GM19043 (cell line): Measurements from ENCODE around the gene APOA4.
A peak's percentile ranks its signal among the peaks of the same experiment; 100 is the strongest.

Source experiments
- ATAC-seq: cut with Tn5 transposase; IDR thresholded peaks from one replicate; pipeline ENCODE4 v1.9.1; 2021; ENCODE audit warnings: low read depth; ENCODE audit not compliant: unreplicated experiment

Gene APOA4

DNA sequence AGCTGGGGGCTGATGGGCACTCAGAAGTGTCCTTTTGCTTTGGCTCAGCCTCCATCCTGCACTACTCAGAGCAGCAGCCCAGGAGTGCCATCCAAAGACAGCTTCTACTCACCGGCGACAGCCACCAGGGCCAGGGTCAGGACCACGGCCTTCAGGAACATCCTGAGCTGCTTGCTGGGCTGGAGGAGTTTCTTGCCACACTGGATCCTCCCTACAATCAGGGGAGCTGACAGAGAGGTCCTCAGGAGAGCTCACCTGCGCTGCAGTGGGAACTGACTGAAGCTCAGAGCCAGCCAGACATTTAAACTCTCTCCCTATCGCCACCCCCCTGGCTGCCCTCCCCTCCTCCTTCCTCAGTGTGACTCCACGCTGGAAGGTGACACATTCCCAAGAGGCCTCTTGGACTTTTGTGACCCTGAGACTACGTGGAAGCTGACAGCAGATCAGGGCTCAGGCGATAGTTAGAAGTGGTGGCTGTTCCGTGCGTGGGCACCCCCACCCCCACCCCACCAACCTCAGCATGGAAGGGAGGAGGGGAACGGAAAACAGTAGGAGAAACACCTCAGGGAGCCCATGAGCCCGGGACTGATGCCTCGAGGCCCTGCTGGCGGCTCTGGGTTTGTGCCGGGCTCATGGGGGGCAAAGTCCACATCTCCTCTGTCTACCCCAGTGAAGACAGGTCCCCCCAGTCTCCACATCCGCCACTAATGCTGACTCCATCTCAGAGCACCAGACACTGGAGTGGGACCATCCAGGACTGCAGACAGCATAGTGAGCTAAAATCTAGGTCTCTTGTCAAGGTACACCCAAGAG, at the start of gene APOA4:
APOA4 (minus strand) TSS at position 274 of the 813 bp plus-strand sequence; CDS start at position 161, 113 bp downstream.
- ATAC-seq, result no peak

DNA sequence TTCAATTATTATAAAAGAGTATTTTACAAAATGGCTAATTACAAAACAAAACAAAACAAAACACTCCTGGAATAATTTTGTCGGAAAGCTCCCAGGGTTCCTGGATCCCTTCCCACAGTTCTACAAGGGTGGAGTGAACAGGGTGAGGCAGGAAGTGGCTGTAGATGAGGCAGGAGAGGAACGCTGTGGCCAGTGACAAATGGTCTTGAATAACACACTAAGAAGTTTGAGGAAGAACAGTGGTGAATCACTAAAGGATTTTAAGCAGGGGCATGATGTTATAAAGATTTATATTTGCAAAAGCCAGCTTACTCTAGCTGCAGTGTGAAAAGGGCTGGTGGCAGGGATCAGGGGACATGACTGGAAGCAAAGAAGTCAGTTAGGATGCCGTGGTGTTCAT, 48.1 kb upstream of the APOA4 start:
- ATAC-seq, result no peak

- ATAC-seq, result no peak
These were observed 47.0 kb upstream of the APOA4 start for GRCh38 chr11:116870054-116870453.

GRCh38 chr11:116869610-116870009, 46.5 kb upstream of the APOA4 start:
- no peak for ATAC-seq

DNA sequence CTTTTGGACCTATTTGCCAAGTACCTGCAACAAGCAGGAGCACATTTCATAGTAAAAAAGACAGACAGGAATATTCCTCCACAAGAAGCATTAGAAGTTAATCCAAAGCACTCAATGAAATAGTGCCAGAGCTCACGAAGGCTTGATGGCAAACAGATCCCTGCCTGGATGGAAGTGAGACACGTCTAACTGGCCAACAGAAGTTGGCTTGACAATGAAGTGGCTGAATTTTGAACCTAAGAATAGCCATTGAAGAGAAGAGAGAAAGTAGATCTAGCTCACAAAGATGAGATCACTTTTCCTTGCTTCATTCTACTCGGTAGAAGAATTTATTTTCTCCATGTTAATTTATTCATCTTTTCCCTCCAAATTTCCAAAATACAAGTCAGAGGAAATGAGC, 45.0 kb upstream of the APOA4 start:
- ATAC-seq, result no peak

GRCh38 chr11:116867619-116868018, 44.5 kb upstream of the APOA4 start:
- ATAC-seq, result no peak

- ATAC-seq, result no peak
These were observed 43.8 kb upstream of the APOA4 start for GRCh38 chr11:116866804-116867455.

GRCh38 chr11:116865696-116866095, 42.6 kb upstream of the APOA4 start:
- no peak for ATAC-seq

DNA sequence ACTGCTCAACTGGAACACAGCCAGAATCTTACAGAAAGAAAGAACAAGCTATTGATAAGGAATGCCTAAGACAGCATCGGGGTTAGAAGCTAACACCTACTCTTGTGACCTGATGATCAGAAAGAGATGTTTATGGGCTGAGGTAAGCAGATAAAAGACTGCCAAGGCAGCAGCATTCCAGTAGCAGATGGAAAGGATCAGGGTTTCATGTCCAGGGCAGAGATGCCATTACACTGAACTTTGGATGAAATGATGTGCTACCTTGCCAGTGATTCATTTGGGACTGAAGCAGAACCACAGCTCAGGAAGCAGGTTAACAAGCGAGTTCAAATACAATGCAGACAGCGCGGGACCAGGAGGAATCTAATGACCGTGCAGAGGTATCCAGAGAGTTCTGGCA, 41.4 kb upstream of the APOA4 start:
- ATAC-seq, result no peak

- ATAC-seq, result no peak
These were observed 39.8 kb upstream of the APOA4 start for GRCh38 chr11:116862951-116863350.

DNA sequence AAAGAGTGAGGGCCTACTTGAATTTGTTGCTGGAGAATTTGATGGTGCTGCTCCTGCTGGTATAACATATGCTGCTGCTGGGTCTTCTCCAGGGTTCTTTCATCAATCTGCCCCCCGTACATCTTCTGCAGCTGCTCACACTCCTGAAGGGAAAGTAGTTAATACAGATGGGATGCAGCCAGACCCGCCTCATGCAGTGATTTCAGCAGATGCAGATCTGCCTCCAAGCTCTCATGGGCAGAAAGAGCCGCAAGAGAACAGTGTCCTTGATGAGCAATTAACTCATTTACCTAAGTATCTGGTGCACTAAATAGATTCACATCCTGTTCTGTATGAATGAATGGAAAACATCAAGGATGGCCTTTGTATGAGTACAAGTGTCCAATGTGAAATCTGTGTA, 39.1 kb upstream of the APOA4 start:
- ATAC-seq, result no peak

DNA sequence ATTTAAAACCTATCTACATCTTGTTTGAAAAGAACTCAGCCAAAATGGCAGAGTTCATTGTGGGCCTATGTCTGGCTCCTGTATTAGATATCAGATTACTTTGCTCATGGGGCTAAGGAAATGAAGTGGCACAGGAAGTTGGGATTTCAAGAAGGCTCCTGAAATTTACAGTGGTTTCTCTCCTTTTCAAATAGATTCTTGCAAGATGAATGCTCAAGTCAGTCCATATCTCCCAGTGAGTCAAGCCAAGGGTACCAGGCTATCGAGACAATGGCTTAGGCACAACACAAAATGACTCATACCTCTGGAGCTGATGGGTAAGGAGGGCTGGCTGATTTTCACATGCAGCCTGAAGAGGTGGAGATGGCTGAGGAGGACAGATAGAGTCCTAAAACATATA, 38.4 kb upstream of the APOA4 start:
- ATAC-seq, result no peak

DNA sequence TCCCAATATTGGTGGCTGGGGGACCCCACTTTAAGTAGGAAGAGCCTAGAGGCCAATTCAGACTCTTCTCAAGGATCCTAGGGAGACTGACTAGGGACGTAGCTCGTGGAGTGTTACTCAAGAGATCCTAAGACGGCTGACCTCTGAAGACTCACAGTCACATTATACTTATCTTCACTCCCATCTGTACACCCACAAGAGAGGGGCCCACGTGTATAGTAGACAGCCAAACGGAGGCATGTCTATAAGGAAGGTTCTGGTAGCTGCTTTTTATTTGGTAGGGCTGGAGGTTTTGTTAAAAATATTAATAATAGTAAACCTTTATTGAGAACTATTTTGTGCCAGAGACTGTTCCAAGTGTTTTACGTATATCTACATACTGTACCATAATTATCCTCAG, 37.2 kb upstream of the APOA4 start:
- ATAC-seq, result no peak

DNA sequence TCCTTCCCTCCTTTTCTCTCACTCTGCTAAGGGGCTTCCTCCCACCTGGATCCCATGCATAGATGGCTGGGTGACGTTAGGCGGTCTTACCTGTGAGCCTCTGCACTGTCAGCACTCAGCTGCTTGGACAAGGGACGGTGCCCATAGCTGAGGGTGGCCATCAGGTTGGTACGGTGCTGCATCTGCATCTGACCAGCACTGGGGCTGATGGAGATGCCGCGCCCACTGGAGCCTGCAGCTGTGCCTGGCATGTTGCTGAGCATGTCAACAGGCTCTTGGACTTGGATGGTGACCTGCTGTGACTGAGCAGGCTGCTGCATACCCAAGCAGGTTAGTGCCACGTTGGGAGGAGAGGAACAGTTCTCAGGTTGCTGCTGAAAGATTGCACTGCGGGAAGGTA, 36.1 kb upstream of the APOA4 start:
- no peak for ATAC-seq

DNA sequence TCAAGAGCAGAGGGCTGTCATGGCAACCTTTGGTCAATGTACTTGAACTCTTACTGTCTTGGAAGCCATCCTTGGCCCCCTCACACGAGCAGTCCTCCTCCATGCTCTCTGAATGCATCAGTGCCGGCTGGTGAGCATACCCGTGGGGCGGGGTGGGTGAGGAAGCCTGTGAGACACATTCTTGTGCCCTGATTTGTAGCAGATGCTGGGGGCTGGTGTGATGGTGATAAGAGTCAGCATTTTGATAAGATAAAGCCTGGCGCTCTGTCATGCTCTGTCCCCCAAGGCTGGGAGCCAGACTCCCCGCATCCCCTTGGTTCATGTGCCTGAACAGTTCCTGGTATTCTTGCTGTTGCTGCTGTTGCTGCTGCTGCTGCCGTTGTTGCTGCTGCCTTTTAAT, 34.8 kb upstream of the APOA4 start:
- no peak for ATAC-seq

- no peak for ATAC-seq
These were observed 34.2 kb upstream of the APOA4 start for GRCh38 chr11:116857316-116857715.

GRCh38 chr11:116856423-116856822, 33.3 kb upstream of the APOA4 start:
- no peak for ATAC-seq

DNA sequence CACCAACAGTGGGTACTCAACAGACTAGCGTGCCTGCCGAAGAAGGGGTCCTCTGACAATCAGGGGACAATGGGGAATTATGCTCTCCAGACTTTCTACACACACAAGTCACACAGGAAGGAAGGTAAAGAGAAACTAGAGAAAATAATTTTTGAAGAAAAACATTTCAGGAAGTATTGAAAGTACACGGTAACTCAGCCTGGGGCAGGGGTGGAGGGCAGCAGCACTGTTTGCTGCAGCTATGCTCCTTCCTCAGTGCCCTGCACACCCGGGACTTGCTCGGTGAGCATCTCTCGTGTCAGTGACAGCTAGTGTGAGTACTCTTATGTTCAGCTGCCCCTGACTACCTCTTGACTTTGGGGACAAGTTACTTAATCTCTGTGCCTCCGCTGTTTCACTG, 32.3 kb upstream of the APOA4 start:
- ATAC-seq, result no peak

- ATAC-seq, result peak; percentile 94
These were observed 30.5 kb upstream of the APOA4 start for GRCh38 chr11:116853461-116854073.

GRCh38 chr11:116852261-116853031, 29.3 kb upstream of the APOA4 start:
- ATAC-seq, result peak; percentile 39

- ATAC-seq, result no peak
These were observed 28.5 kb upstream of the APOA4 start for GRCh38 chr11:116851626-116852025.
